SK-N-SH treated with all-trans-retinoic acid at 6 μM for 48 hours (cell line): ENCODE results near the gene PTPN13.
"Not testable (repeated sequence)": the region's sequence is repeated elsewhere in the genome, so short reads cannot be mapped to it uniquely, and the experiment has no call there.

Experiments
- ATAC-seq: fragments of 200-7000 bp; cut with Tn5 transposase; 3 replicates; pipeline ENCODE4 v1.9.1; 2020; ENCODE audit warnings: mild to moderate bottlenecking, moderate library complexity
- BACH2 ChIP-seq: fragments of 250-450 bp; sonication (Bioruptor Pico); IDR thresholded peaks from 2 replicates; pipeline ENCODE4 v1.9.0; 2021; ENCODE audit warnings: mild to moderate bottlenecking, borderline replicate concordance
- CSDC2 ChIP-seq: fragments of 250-450 bp; sonication (Bioruptor Pico); IDR thresholded peaks from 2 replicates; pipeline ENCODE4 v1.5.0; 2020; ENCODE audit warnings: mild to moderate bottlenecking, moderate library complexity
- ESRRG ChIP-seq: fragments of 250-450 bp; sonication (Bioruptor Pico); IDR thresholded peaks from 2 replicates; pipeline ENCODE4 v1.6.1; 2021; ENCODE audit warnings: mild to moderate bottlenecking
- GLIS3 ChIP-seq: fragments of 250-450 bp; sonication (Bioruptor Pico); IDR thresholded peaks from 2 replicates; pipeline ENCODE4 v1.5.0; 2020; ENCODE audit warnings: mild to moderate bottlenecking, moderate library complexity
- ISL1 ChIP-seq: fragments of 250-450 bp; sonication (Bioruptor Pico); IDR thresholded peaks from 2 replicates; pipeline ENCODE4 v2.1.2; 2022; ENCODE audit warnings: mild to moderate bottlenecking, moderate library complexity
- OSR1 ChIP-seq: fragments of 250-450 bp; sonication (Bioruptor Pico); IDR thresholded peaks from 2 replicates; pipeline ENCODE4 v1.8.0; 2022; ENCODE audit warnings: moderate library complexity, mild to moderate bottlenecking, inconsistent platforms
- PPARA ChIP-seq: fragments of 250-450 bp; sonication (Bioruptor Pico); IDR thresholded peaks from 2 replicates; pipeline ENCODE4 v1.5.0; 2020; ENCODE audit warnings: mild to moderate bottlenecking, borderline replicate concordance
- RARB ChIP-seq: fragments of 250-450 bp; sonication (Bioruptor Pico); IDR thresholded peaks from 2 replicates; pipeline ENCODE4 v1.8.0; 2021; ENCODE audit warnings: mild to moderate bottlenecking, moderate library complexity
- ZFP30 ChIP-seq: fragments of 450-650 bp; formaldehyde crosslinking; IDR thresholded peaks from 2 replicates; pipeline ENCODE4 v1.5.0; 2022; ENCODE audit warnings: mild to moderate bottlenecking, moderate library complexity
- ZNF8 ChIP-seq: fragments of 450-650 bp; formaldehyde crosslinking; IDR thresholded peaks from 2 replicates; pipeline ENCODE4 v1.5.0; 2020; ENCODE audit warnings: mild to moderate bottlenecking, moderate library complexity
- TF ChIP-seq, protein P1 (sequence below): fragments of 250-450 bp; sonication (Bioruptor Pico); IDR thresholded peaks from 2 replicates; pipeline ENCODE4 v1.5.1; 2021; ENCODE audit warnings: mild to moderate bottlenecking, moderate library complexity
- TF ChIP-seq, protein P2 (sequence below): fragments of 250-450 bp; sonication (Bioruptor Pico); IDR thresholded peaks from 2 replicates; pipeline ENCODE4 v1.8.0; 2021; ENCODE audit warnings: low read depth, mild to moderate bottlenecking, moderate library complexity, borderline replicate concordance
- TF ChIP-seq, protein P3 (sequence below): fragments of 250-450 bp; sonication (Bioruptor Pico); IDR thresholded peaks from 2 replicates; pipeline ENCODE4 v1.8.0; 2020; ENCODE audit warnings: mild to moderate bottlenecking, moderate library complexity, borderline replicate concordance
- TF ChIP-seq, protein P4 (sequence below): fragments of 250-450 bp; sonication (Bioruptor Pico); IDR thresholded peaks from 2 replicates; pipeline ENCODE4 v1.5.0; 2020; ENCODE audit warnings: mild to moderate bottlenecking, moderate library complexity
- TF ChIP-seq, protein P5 (sequence below): fragments of 250-450 bp; sonication (Bioruptor Pico); IDR thresholded peaks from 2 replicates; pipeline ENCODE4 v1.5.1; 2020; ENCODE audit warnings: low read depth, mild to moderate bottlenecking, moderate library complexity

The PTPN13 gene

DNA sequence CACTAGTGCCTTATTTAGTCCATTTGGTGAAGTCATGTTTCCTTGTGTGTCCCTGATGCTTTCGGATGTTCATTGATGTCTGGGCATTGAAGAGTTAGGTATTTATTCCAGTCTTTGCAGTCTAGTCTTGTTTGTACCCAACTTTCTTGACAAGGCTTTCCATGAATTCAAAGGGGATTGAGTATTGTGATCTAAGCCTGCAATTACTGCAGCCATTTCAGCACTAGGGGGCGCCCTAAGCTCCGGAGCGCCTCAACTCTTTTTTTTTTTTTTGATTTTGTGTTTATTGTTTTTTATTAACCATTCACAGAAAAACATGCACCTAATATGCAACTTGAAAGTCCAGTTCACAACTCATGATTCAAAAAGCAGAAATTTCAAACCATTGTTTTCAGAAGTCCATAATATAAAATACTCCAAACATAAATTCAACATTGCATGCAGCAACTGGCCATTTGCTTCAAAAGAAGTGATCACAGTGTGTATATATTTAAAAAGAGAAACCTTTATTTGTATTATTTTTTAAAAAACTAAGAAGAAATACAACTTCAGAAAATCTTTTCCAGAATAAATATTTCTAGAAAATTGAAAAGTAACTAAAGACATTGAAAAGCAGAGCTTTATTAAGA, 59.2 kb downstream of the PTPN13 start:
- ATAC-seq, result no peak
- TF ChIP-seq ZFP30 (CRISPR knock-in tag), result no peak
- TF ChIP-seq, protein P1, sequence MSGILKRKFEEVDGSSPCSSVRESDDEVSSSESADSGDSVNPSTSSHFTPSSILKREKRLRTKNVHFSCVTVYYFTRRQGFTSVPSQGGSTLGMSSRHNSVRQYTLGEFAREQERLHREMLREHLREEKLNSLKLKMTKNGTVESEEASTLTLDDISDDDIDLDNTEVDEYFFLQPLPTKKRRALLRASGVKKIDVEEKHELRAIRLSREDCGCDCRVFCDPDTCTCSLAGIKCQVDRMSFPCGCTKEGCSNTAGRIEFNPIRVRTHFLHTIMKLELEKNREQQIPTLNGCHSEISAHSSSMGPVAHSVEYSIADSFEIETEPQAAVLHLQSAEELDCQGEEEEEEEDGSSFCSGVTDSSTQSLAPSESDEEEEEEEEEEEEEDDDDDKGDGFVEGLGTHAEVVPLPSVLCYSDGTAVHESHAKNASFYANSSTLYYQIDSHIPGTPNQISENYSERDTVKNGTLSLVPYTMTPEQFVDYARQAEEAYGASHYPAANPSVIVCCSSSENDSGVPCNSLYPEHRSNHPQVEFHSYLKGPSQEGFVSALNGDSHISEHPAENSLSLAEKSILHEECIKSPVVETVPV, result no peak
- no peak for TF ChIP-seq ESRRG (CRISPR knock-in tag)
- TF ChIP-seq, protein P2, sequence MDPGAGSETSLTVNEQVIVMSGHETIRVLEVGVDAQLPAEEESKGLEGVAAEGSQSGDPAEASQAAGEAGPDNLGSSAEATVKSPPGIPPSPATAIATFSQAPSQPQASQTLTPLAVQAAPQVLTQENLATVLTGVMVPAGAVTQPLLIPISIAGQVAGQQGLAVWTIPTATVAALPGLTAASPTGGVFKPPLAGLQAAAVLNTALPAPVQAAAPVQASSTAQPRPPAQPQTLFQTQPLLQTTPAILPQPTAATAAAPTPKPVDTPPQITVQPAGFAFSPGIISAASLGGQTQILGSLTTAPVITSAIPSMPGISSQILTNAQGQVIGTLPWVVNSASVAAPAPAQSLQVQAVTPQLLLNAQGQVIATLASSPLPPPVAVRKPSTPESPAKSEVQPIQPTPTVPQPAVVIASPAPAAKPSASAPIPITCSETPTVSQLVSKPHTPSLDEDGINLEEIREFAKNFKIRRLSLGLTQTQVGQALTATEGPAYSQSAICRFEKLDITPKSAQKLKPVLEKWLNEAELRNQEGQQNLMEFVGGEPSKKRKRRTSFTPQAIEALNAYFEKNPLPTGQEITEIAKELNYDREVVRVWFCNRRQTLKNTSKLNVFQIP (CRISPR knock-in tag), result no peak
- no peak for TF ChIP-seq BACH2
- no peak for TF ChIP-seq ISL1 (CRISPR knock-in tag)
- TF ChIP-seq ZNF8 (CRISPR knock-in tag), result no peak
- no peak for TF ChIP-seq RARB
- TF ChIP-seq, protein P3, sequence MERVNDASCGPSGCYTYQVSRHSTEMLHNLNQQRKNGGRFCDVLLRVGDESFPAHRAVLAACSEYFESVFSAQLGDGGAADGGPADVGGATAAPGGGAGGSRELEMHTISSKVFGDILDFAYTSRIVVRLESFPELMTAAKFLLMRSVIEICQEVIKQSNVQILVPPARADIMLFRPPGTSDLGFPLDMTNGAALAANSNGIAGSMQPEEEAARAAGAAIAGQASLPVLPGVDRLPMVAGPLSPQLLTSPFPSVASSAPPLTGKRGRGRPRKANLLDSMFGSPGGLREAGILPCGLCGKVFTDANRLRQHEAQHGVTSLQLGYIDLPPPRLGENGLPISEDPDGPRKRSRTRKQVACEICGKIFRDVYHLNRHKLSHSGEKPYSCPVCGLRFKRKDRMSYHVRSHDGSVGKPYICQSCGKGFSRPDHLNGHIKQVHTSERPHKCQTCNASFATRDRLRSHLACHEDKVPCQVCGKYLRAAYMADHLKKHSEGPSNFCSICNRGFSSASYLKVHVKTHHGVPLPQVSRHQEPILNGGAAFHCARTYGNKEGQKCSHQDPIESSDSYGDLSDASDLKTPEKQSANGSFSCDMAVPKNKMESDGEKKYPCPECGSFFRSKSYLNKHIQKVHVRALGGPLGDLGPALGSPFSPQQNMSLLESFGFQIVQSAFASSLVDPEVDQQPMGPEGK (CRISPR knock-in tag), result no peak
- no peak for TF ChIP-seq PPARA (CRISPR knock-in tag)
- no peak for TF ChIP-seq CSDC2
- TF ChIP-seq, protein P4, sequence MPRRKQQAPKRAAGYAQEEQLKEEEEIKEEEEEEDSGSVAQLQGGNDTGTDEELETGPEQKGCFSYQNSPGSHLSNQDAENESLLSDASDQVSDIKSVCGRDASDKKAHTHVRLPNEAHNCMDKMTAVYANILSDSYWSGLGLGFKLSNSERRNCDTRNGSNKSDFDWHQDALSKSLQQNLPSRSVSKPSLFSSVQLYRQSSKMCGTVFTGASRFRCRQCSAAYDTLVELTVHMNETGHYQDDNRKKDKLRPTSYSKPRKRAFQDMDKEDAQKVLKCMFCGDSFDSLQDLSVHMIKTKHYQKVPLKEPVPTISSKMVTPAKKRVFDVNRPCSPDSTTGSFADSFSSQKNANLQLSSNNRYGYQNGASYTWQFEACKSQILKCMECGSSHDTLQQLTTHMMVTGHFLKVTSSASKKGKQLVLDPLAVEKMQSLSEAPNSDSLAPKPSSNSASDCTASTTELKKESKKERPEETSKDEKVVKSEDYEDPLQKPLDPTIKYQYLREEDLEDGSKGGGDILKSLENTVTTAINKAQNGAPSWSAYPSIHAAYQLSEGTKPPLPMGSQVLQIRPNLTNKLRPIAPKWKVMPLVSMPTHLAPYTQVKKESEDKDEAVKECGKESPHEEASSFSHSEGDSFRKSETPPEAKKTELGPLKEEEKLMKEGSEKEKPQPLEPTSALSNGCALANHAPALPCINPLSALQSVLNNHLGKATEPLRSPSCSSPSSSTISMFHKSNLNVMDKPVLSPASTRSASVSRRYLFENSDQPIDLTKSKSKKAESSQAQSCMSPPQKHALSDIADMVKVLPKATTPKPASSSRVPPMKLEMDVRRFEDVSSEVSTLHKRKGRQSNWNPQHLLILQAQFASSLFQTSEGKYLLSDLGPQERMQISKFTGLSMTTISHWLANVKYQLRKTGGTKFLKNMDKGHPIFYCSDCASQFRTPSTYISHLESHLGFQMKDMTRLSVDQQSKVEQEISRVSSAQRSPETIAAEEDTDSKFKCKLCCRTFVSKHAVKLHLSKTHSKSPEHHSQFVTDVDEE (CRISPR knock-in tag), result no peak
- TF ChIP-seq GLIS3 (CRISPR knock-in tag), result no peak
- TF ChIP-seq, protein P5, sequence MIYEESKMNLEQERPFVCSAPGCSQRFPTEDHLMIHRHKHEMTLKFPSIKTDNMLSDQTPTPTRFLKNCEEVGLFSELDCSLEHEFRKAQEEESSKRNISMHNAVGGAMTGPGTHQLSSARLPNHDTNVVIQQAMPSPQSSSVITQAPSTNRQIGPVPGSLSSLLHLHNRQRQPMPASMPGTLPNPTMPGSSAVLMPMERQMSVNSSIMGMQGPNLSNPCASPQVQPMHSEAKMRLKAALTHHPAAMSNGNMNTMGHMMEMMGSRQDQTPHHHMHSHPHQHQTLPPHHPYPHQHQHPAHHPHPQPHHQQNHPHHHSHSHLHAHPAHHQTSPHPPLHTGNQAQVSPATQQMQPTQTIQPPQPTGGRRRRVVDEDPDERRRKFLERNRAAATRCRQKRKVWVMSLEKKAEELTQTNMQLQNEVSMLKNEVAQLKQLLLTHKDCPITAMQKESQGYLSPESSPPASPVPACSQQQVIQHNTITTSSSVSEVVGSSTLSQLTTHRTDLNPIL (CRISPR knock-in tag), result no peak
- TF ChIP-seq, all 23 proteins: peak for 0

DNA sequence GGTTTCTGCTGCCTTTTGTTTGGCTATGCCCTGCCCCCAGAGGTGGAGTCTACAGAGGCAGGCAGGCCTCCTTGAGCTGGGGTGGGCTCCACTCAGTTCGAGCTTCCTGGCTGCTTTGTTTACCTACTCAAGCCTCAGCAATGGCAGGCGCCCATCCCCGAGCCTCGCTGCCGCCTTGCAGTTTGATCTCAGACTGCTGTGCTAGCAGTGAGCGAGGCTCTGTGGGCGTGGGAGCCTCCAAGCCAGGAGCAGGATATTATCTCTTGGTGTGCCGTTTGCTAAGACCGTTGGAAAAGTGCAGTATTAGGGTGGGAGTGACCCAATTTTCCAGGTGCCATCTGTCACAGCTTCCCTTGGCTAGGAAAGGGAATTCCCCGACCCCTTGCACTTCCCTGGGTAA, 62.7 kb downstream of the PTPN13 start:
- ATAC-seq, result not testable (repeated sequence)

DNA sequence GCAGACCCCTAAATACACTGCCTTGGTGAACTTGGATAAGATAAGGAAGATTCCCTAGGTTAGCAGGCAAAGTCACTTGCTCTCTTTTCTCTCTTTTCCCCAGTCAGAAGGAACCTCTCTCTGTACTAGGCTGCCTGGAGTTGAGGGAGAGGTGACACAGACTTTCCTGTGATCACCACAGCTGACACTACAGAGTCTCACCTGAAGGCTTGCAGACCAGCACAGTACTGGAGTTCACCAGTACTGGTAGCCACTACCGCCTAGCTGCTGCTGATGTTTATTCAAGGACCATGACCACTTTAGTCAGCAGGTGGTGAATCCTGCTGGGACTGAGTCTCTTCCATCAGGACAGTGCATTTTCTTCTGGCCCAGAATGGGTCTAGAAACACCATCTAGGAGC, 63.3 kb downstream of the PTPN13 start:
- TF ChIP-seq, protein P2 (CRISPR knock-in tag), result no peak
- no peak for TF ChIP-seq ISL1 (CRISPR knock-in tag)
- ATAC-seq, result no peak

DNA sequence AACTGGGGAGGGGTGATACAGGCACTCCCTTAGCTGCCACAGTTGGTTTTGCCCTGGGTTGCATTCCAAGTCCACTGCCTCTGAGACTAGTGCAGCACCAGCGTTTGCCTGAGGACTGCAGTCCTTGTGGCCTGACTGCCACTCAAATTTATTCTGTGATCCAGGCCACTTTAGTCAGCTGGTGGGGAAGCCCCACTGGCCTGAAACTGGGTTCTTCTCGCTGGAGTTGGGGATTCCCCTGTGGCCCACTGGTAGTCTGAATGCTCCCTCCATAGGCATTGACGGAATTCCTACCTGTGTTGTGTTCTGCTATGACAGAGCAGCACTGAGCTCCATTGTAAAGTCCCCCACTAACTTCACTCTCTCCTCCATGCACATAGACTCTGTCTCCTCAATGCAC, 63.8 kb downstream of the PTPN13 start:
- TF ChIP-seq ISL1 (CRISPR knock-in tag) (no peak), OSR1 (no peak), ZNF8 (CRISPR knock-in tag) (no peak)
- TF ChIP-seq, protein P3 (CRISPR knock-in tag), result no peak
- TF ChIP-seq, protein P5 (CRISPR knock-in tag), result no peak
- TF ChIP-seq, protein P2 (CRISPR knock-in tag), result no peak
- ATAC-seq, result no peak
